GM23248 (cell line): Measurements from ENCODE around the gene IBTK. TPM values are rescaled to one million over a fixed set of nuclear protein-coding genes. Genes with fewer than 3 reads are reported as not detected.

Experiments
- DNase-seq: peaks from one replicate; pipeline ENCODE4 v3.0.0-alpha.2; 2015
- H2AFZ ChIP-seq: fragments of 200-600 bp; sonication (generic); 2 replicates; pipeline ENCODE4 v1.6.1; 2016; ENCODE audit warnings: antibody characterized with exemption
- H3F3A ChIP-seq: fragments of 200-600 bp; sonication (generic); 2 replicates; pipeline ENCODE4 v1.6.1; 2016; ENCODE audit warnings: mild to moderate bottlenecking, antibody characterized with exemption, mixed run types; ENCODE audit not compliant: insufficient read depth
- H3K27ac ChIP-seq: fragments of 200-600 bp; sonication (generic); 2 replicates; pipeline ENCODE4 v1.5.1; 2016; ENCODE audit warnings: mild to moderate bottlenecking
- H3K27me3 ChIP-seq: fragments of 200-600 bp; sonication (generic); replicated peaks from 2 replicates; pipeline ENCODE4 v1.6.1; 2016; ENCODE audit warnings: mild to moderate bottlenecking; ENCODE audit not compliant: insufficient read depth
- H3K36me3 ChIP-seq: fragments of 200-600 bp; sonication (generic); 2 replicates; pipeline ENCODE4 v1.6.1; 2016; ENCODE audit warnings: low read depth, mild to moderate bottlenecking
- H3K4me1 ChIP-seq: fragments of 200-600 bp; sonication (generic); 2 replicates; pipeline ENCODE4 v1.6.1; 2016; ENCODE audit warnings: mild to moderate bottlenecking; ENCODE audit not compliant: insufficient read depth
- H3K4me2 ChIP-seq: fragments of 200-600 bp; sonication (generic); one replicate; pipeline ENCODE4 v1.6.1; 2016; ENCODE audit warnings: mild to moderate bottlenecking; ENCODE audit not compliant: unreplicated experiment
- H3K4me3 ChIP-seq: fragments of 200-600 bp; sonication (generic); 2 replicates; pipeline ENCODE4 v1.5.1; 2016; ENCODE audit warnings: mild to moderate bottlenecking
- H3K79me2 ChIP-seq: fragments of 200-600 bp; sonication (generic); 2 replicates; pipeline ENCODE4 v1.6.1; 2016; ENCODE audit warnings: mild to moderate bottlenecking; ENCODE audit not compliant: insufficient read depth
- H3K9ac ChIP-seq: fragments of 200-600 bp; sonication (generic); 2 replicates; pipeline ENCODE4 v1.6.1; 2016; ENCODE audit warnings: mild to moderate bottlenecking
- H3K9me2 ChIP-seq: fragments of 200-600 bp; sonication (generic); 2 replicates; pipeline ENCODE4 v1.6.1; 2016; ENCODE audit warnings: mixed run types, mild to moderate bottlenecking, moderate library complexity; ENCODE audit not compliant: insufficient read depth
- H3K9me3 ChIP-seq: fragments of 200-600 bp; sonication (generic); one replicate; pipeline ENCODE4 v1.6.1; 2017; ENCODE audit warnings: low read depth
- H4K20me1 ChIP-seq: fragments of 200-600 bp; sonication (generic); 2 replicates; pipeline ENCODE4 v1.6.0; 2016; ENCODE audit not compliant: insufficient read depth
- EZH2 ChIP-seq: fragments of 200-600 bp; sonication (generic); IDR thresholded peaks from 2 replicates; pipeline ENCODE4 v1.6.1; 2018; ENCODE audit warnings: antibody characterized with exemption, mild to moderate bottlenecking; ENCODE audit not compliant: insufficient read depth, poor library complexity, severe bottlenecking
- EZH2phosphoT487 ChIP-seq: fragments of 200-600 bp; sonication (generic); IDR thresholded peaks from 2 replicates; pipeline ENCODE4 v1.6.1; 2018; ENCODE audit warnings: antibody characterized with exemption, moderate library complexity, mild to moderate bottlenecking, low read depth; ENCODE audit not compliant: insufficient read depth
- WGBS, 2 experiments: methylation state at CpG; one replicate each; pipeline ENCODE4 v1.1.6; 2015 to 2017; ENCODE audit warnings: low lambda C conversion rate in 2 of 2, low coverage in 1 of 2; ENCODE audit errors: missing lambda C conversion rate in 2 of 2; 5-methylcytosine and 5-hydroxymethylcytosine counted together
- in situ Hi-C: fragments of 300-500 bp; cut with MboI; formaldehyde crosslinking; loops from 2 replicates; pipeline ENCODE4 v1.15.0; 2020
- polyA plus RNA-seq: library from polyadenylated mRNA; unstranded; fragments of >200 nt; fragmentation: Nextera tagmentation; extraction: Ambion mirVana; gene quantifications from 2 replicates; pipeline ENCODE4 v1.2.1, GENCODE V29; 2016
- total RNA-seq: library from RNA; depleted of rRNA; stranded (reverse); fragments of >200 nt; shearing (Covaris generic); gene quantifications from 2 replicates; pipeline ENCODE4 v1.2.3, GENCODE V29; 2014

IBTK gene
- total and polyA plus RNA-seq, 2 experiments from 2014 or later: 23.8 to 44.5 TPM

- no peak overlapping the region for H3K4me2 ChIP-seq
- no peaks in the 10 kb centered on the region for H3K36me3 ChIP-seq
- H3K4me1 ChIP-seq: no peaks in the 10 kb centered on the region
- H3K4me3 ChIP-seq: no peak overlapping the region
- no peaks in the 10 kb centered on the region for H3K79me2 ChIP-seq
- H3F3A ChIP-seq: no peaks in the 10 kb centered on the region
- H3K27ac ChIP-seq: no peak overlapping the region
- H3K9me2 ChIP-seq: no peaks in the 10 kb centered on the region
- H2AFZ ChIP-seq: no peak overlapping the region
- TF ChIP-seq EZH2phosphoT487: no peak
- no peak for TF ChIP-seq EZH2
- no peak for DNase-seq
- no peak overlapping the region for H3K9ac ChIP-seq
- H3K9me3 ChIP-seq: no peaks in the 10 kb centered on the region
- in situ Hi-C loops: no loop called here
- no peaks in the 10 kb centered on the region for H4K20me1 ChIP-seq
- no peaks in the 10 kb centered on the region; the same call in 1 of the 2 replicates for H3K27me3 ChIP-seq
Measured at GRCh38 chr6:82277686-82278085, 30.1 kb upstream of the IBTK start.

GRCh38 chr6:82275686-82276085, 28.1 kb upstream of the IBTK start:
- H3K27me3 ChIP-seq: no peaks in the 10 kb centered on the region
- no peaks in the 10 kb centered on the region for H3K9me2 ChIP-seq
- no peaks in the 10 kb centered on the region for H3K36me3 ChIP-seq
- no peaks in the 10 kb centered on the region for H3K79me2 ChIP-seq
- H3K4me1 ChIP-seq: no peaks in the 10 kb centered on the region
- no peak for DNase-seq
- WGBS, 2 experiments: 89 to 90% methylated on average over 5 of the region's 5 CpGs
- no peak overlapping the region for H3K4me3 ChIP-seq
- in situ Hi-C loops: no loop called here
- no peak for TF ChIP-seq EZH2phosphoT487
- no peak for TF ChIP-seq EZH2
- H3F3A ChIP-seq: no peaks in the 10 kb centered on the region
- H3K9me3 ChIP-seq: no peaks in the 10 kb centered on the region
- H3K9ac ChIP-seq: no peak overlapping the region
- H3K4me2 ChIP-seq: no peak overlapping the region
- no peak overlapping the region for H3K27ac ChIP-seq
- H2AFZ ChIP-seq: no peak overlapping the region
- no peaks in the 10 kb centered on the region for H4K20me1 ChIP-seq

GRCh38 chr6:82273295-82273694, 25.8 kb upstream of the IBTK start:
- 83 to 95% methylated on average over 1 of the region's 1 CpG for WGBS, 2 experiments
- Histone ChIP-seq H3K9me2 (no peaks in the 10 kb centered on the region), H3F3A (no peaks in the 10 kb centered on the region), H3K27me3 (no peaks in the 10 kb centered on the region), H3K4me3 (no peak overlapping the region), H3K9me3 (no peaks in the 10 kb centered on the region), H3K36me3 (no peaks in the 10 kb centered on the region), H3K4me1 (no peaks in the 10 kb centered on the region), H2AFZ (no peak overlapping the region), H4K20me1 (no peaks in the 10 kb centered on the region), H3K9ac (no peak overlapping the region), H3K79me2 (no peaks in the 10 kb centered on the region), H3K4me2 (no peak overlapping the region), H3K27ac (no peak overlapping the region)
- no peak for DNase-seq
- in situ Hi-C loops: no loop called here
- TF ChIP-seq EZH2 (no peak), EZH2phosphoT487 (no peak)

- no peaks in the 10 kb centered on the region for H3K79me2 ChIP-seq
- DNase-seq: peak; percentile 64
Measured at GRCh38 chr6:82270881-82271635, 23.5 kb upstream of the IBTK start.

More at GRCh38 chr6:82270881-82271635, 23.5 kb upstream of the IBTK start:
- Histone ChIP-seq H3K36me3 (no peaks in the 10 kb centered on the region), H2AFZ (no peak overlapping the region), H3K4me3 (no peak overlapping the region), H3K27me3 (no peaks in the 10 kb centered on the region), H3K9ac (no peak overlapping the region), H3K9me3 (no peaks in the 10 kb centered on the region), H3K27ac (no peak overlapping the region), H3K9me2 (no peaks in the 10 kb centered on the region), H3K4me1 (no peaks in the 10 kb centered on the region), H3K4me2 (no peak overlapping the region), H3F3A (no peaks in the 10 kb centered on the region), H4K20me1 (no peaks in the 10 kb centered on the region)
- TF ChIP-seq EZH2: no peak
- TF ChIP-seq EZH2phosphoT487: no peak
- in situ Hi-C loops: no loop called here
- 68% methylated on average over 6 of the region's 6 CpGs for WGBS, 2 experiments
